Epithelial cell of prostate (primary cell): Measurements from ENCODE around the gene LPO.

ENCODE experiments used
- DNase-seq: peaks from one replicate; pipeline ENCODE4 v3.0.0-alpha.2; 2011; ENCODE audit warnings: low read depth, low spot score
- H3K27ac ChIP-seq: fragments of 450-650 bp; 2 replicates; pipeline ENCODE4 v1.5.1; 2017; ENCODE audit warnings: mild to moderate bottlenecking

The LPO gene

DNA sequence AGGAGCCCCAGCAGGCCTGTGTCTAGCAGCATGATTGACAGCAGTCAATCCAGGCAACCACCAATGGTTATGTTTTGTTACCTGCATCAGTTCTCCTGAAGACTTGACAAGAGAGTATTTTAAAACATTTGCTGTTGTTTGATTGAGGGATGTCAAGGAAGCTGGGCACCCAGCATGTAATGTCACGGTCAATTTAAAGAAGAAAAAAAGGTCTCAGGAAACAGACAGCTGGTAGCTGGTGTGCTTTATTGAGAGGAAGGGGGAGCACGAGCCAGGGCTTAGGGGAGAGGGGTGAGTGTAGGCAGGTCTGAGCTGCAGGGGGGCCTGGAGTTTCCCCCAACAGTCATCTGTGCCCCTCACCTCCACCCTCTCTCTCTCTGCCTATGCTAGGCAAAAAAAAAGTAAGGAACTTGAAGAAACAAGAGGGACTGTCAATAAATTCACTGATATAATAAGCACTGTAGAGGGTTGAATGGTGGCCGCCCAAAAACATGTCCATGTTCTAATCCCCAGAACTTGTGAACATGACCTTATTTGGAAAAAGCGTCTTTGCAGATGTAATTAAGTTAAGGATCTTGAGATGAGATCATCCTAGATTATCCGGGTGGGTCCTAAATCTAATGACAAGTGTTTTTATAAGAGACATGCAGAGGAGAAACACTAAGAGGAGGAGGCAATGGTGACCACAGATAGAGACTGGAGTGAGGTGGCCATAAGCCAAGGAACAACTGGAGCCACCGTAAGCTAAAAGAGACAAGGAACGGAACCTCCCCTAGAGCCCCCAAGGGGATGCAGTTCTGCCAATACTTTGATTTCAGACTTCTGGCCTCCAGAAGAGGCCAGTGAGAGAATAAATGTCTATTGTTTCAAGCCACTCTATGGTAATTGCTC is 75.7 kb downstream of the LPO start:
- no peak for DNase-seq
- H3K27ac ChIP-seq: no peak overlapping the region

DNA sequence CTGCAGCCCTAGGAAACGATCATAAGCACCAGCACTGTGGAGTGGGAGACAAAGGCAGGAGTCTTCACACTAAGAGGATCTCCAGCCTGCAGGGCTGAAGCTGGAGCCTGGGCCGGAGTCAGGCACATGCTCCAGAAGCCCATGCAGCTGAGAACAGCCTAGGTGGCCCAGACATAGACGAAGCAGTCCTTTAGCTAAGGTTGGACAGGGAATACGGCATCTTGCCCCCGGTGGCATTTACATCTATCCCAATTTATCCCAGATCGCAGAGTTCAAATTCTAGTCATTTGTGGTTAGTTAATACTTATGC is 76.3 kb downstream of the LPO start:
- H3K27ac ChIP-seq: no peak overlapping the region
- DNase-seq: no peak

GRCh38 chr17:58315281-58315711 is 76.9 kb downstream of the LPO start:
- H3K27ac ChIP-seq: no peak overlapping the region
- no peak for DNase-seq

GRCh38 chr17:58315750-58316149 is 77.4 kb downstream of the LPO start:
- DNase-seq: no peak
- H3K27ac ChIP-seq: no peak overlapping the region

- DNase-seq: no peak
- no peak overlapping the region for H3K27ac ChIP-seq
Observed at GRCh38 chr17:58316260-58316960, 78.0 kb downstream of the LPO start.

DNA sequence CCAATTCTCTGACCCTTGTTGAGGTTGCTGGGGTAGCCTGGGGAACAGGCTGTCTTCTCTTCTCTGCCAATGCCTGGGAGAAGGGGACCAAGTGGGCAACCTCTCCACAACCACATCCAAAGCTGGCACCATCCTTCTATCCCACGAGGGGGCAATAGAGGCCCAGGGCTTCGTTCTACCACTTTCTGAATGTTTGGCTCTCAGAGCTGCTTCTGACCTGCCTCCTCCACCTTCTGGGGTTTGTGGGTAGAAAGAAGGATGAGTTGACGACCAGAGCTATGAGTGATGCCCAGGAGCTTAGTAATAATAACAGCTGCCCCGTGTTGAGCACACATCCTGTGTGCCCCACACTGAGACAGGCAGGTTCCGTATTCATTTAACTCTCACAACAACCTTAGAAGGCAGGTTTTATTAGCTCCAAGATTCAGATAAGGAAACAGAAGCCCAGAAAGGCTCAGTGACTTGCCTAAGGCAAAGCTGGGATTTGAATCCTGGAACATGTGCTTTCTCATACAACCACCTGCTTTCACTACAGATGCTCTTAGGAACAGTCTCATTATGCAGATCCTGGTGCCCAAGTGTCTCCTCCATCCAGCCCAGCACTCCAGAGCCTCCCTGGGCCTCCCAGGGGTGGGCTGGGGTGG is 79.2 kb downstream of the LPO start:
- DNase-seq: peak; percentile 81
- no peak overlapping the region for H3K27ac ChIP-seq

DNA sequence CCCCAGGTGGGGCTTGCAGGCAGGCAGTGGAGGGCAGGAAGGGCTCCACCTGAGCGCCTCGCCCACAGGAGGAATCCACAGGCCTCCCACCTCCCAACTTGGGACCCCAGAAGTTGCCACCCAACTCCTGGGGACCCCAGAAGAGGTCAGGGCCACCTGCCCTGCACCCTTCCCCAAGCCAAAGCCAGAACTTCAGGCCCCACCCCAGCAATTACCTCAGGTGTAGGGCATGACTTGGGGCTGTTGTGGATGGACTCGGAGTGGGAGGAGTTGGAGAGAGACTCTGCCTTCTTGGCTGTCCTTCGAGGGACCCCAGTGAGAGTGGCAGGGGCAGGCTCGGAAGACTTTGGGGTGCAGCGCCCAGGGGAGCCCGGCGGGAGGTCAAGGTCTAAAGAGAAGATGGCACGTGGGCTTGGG is 79.7 kb downstream of the LPO start:
- H3K27ac ChIP-seq: no peak overlapping the region
- DNase-seq: no peak
